ENCODE results near the gene GRM7. TPM values are rescaled to one million over a fixed set of nuclear protein-coding genes. Genes with fewer than 3 reads are reported as not detected.
"Not testable (repeated sequence)": the region's sequence is repeated elsewhere in the genome, so short reads cannot be mapped to it uniquely, and the experiment has no call there.

The GRM7 gene
- total and polyA plus RNA-seq, 2 of the 4 experiments (the other 2 are of a cell fraction): not detected

- H3K9me1 ChIP-seq (ENCODE audit: insufficient read depth, low read length); H3K4ac ChIP-seq (ENCODE audit: low read depth, low read length); H2BK20ac ChIP-seq (ENCODE audit: low read depth, low read length); H3K36me3 ChIP-seq (ENCODE audit: control insufficient read depth, insufficient read depth, low read length); H3K14ac ChIP-seq (replicated peaks; ENCODE audit: low read depth, low read length); H4K5ac ChIP-seq (ENCODE audit: low read depth, low read length); H3K18ac ChIP-seq (ENCODE audit: low read depth, low read length); H2AK9ac ChIP-seq (replicated peaks; ENCODE audit: low read depth, low read length, poor library complexity); DNase-seq; ATAC-seq (ENCODE audit: low read depth); H2AK5ac ChIP-seq (ENCODE audit: low read depth, low read length); H3K27ac ChIP-seq (ENCODE audit: insufficient read depth, low read length); H3K4me3 ChIP-seq (ENCODE audit: insufficient read depth, low read depth, low read length); H3K79me1 ChIP-seq (ENCODE audit: low read depth in 1 of 2, low read length in 2 of 2); H4K91ac ChIP-seq (ENCODE audit: insufficient read depth, low read depth, low read length); in situ Hi-C loops (cut with MboI; ENCODE audit: low sequenced_read_pairs); POLR2A ChIA-PET (ENCODE audit: unreplicated experiment); H2BK15ac ChIP-seq (ENCODE audit: low read depth, low read length); CTCF ChIA-PET; H3K4me2 ChIP-seq (ENCODE audit: low read depth, low read length); H3K9me3 ChIP-seq (ENCODE audit: control insufficient read depth, insufficient read depth, low read length); dilution Hi-C loops (cut with HindIII; ENCODE audit: low sequenced_read_pairs, unreplicated experiment); H2AFZ ChIP-seq (replicated peaks; ENCODE audit: low read length, poor library complexity); BruUV-seq (replicated peaks); H2BK120ac ChIP-seq (ENCODE audit: low read depth, low read length); H2BK5ac ChIP-seq (ENCODE audit: low read depth, low read length, poor library complexity, severe bottlenecking); intact Hi-C loops (cut with micrococcal nuclease); H4K8ac ChIP-seq (ENCODE audit: low read depth in 2 of 2, low read length in 2 of 2); H3K56ac ChIP-seq (ENCODE audit: extremely low read depth, insufficient read depth, low read length); H3K27me3 ChIP-seq (ENCODE audit: control insufficient read depth, insufficient read depth, low read length); H3K9ac ChIP-seq (ENCODE audit: low read depth, low read length); H3K23ac ChIP-seq (ENCODE audit: low read depth, low read length); H3K4me1 ChIP-seq (ENCODE audit: control insufficient read depth, insufficient read depth, low read length); H4K20me1 ChIP-seq (ENCODE audit: insufficient read depth, low read length): not testable (repeated sequence)
- no CpG with 5 or more reads among the region's 2 CpGs for WGBS, 2 experiments (ENCODE audit: extremely low coverage in 2 of 2, insufficient read length in 1 of 2)
Measured at GRCh38 chr3:6935418-6935817, 74.5 kb downstream of the GRM7 start.

All from IMR-90 (cell line).